ENCODE data around the gene FAM184B.

Gene FAM184B

GRCh38 chr4:17773135-17773698 lies 8.2 kb downstream of the FAM184B start:
- DNase-seq (ENCODE audit: low spot score), result no peak

- no peak for DNase-seq (ENCODE audit: low spot score)
These were observed 10.0 kb downstream of the FAM184B start for GRCh38 chr4:17771284-17771908.

- DNase-seq (ENCODE audit: low spot score), result no peak
These were observed 10.6 kb downstream of the FAM184B start for GRCh38 chr4:17770845-17771244.

- DNase-seq (ENCODE audit: low spot score), result no peak
These were observed 11.8 kb downstream of the FAM184B start for GRCh38 chr4:17769406-17770174.

GRCh38 chr4:17766826-17767458 lies 14.5 kb downstream of the FAM184B start:
- DNase-seq (ENCODE audit: low spot score), result no peak

- DNase-seq (ENCODE audit: low spot score), result no peak
These were observed 15.7 kb downstream of the FAM184B start for GRCh38 chr4:17765514-17766286.

GRCh38 chr4:17763931-17764330 lies 17.5 kb downstream of the FAM184B start:
- no peak for DNase-seq (ENCODE audit: low spot score)

- DNase-seq (ENCODE audit: low spot score), result no peak
These were observed 18.0 kb downstream of the FAM184B start for GRCh38 chr4:17763416-17763815.

- no peak for DNase-seq (ENCODE audit: low spot score)
These were observed 18.7 kb downstream of the FAM184B start for GRCh38 chr4:17762726-17763125.

- DNase-seq (ENCODE audit: low spot score), result no peak
These were observed 20.4 kb downstream of the FAM184B start for GRCh38 chr4:17761062-17761461.

- DNase-seq (ENCODE audit: low spot score), result no peak
These were observed 20.8 kb downstream of the FAM184B start for GRCh38 chr4:17760626-17761025.

GRCh38 chr4:17758485-17758884 lies 22.9 kb downstream of the FAM184B start:
- DNase-seq (ENCODE audit: low spot score), result no peak

- DNase-seq (ENCODE audit: low spot score), result no peak
These were observed 23.8 kb downstream of the FAM184B start for GRCh38 chr4:17757621-17758020.

- no peak for DNase-seq (ENCODE audit: low spot score)
These were observed 27.8 kb downstream of the FAM184B start for GRCh38 chr4:17753646-17754045.

- DNase-seq (ENCODE audit: low spot score), result no peak
These were observed 40.7 kb downstream of the FAM184B start for GRCh38 chr4:17740702-17741101.

- DNase-seq (ENCODE audit: low spot score), result no peak
These were observed 44.9 kb downstream of the FAM184B start for GRCh38 chr4:17736484-17736883.

GRCh38 chr4:17726911-17727310 lies 54.5 kb downstream of the FAM184B start:
- DNase-seq (ENCODE audit: low spot score), result no peak

- DNase-seq (ENCODE audit: low spot score), result no peak
These were observed 57.8 kb downstream of the FAM184B start for GRCh38 chr4:17723648-17724047.

GRCh38 chr4:17722356-17722700 lies 59.1 kb downstream of the FAM184B start:
- no peak for DNase-seq (ENCODE audit: low spot score)

GRCh38 chr4:17721496-17722355 lies 59.7 kb downstream of the FAM184B start:
- no peak for DNase-seq (ENCODE audit: low spot score)

- DNase-seq (ENCODE audit: low spot score), result no peak
These were observed 62.3 kb downstream of the FAM184B start for GRCh38 chr4:17719106-17719505.
